ENCODE measurements around the gene IDH1. TPM values are rescaled to one million over a fixed set of nuclear protein-coding genes. Genes with fewer than 3 reads are reported as not detected.
"Not testable (repeated sequence)": the region's sequence is repeated elsewhere in the genome, so short reads cannot be mapped to it uniquely, and the experiment has no call there.

The IDH1 gene
- total and polyA plus RNA-seq, 9 donors, result 39.9 to 236 (median 73.8) TPM

DNA sequence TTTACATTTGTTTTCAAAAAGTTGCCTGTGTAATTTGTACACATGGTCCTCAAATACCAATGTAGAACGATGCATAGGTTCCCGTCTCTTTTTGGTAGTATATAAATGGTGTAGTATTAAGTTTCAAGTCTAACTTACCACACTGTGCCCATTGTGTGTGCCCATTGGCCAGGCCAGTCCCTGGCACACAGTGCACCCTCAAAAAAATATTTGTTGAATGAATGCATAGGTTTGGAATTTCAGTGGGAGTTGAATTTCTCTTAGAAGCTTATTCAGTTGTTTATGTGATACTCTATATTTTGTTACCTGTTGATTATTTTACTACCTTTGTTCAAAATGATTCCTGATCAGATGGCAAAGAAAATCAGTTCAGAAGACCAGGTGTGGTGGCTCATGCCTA is 30.1 kb downstream of the IDH1 start:
- WGBS, 3 donors, result 92 to 95% (median 93%) methylated on average over 2 of the region's 2 CpGs
- Histone ChIP-seq H3K4me1 (ENCODE audit: insufficient read depth) (no peaks in the 10 kb centered on the region), H3K36me3 (no peaks in the 10 kb centered on the region), H3K27me3 (no peaks in the 10 kb centered on the region), H3K9me3 (no peaks in the 10 kb centered on the region), H3K27ac (no peak overlapping the region), H3K4me3 (no peak overlapping the region)
- intact Hi-C loops (cut with DNase I), result no loop called here
- TF ChIP-seq, protein P1, sequence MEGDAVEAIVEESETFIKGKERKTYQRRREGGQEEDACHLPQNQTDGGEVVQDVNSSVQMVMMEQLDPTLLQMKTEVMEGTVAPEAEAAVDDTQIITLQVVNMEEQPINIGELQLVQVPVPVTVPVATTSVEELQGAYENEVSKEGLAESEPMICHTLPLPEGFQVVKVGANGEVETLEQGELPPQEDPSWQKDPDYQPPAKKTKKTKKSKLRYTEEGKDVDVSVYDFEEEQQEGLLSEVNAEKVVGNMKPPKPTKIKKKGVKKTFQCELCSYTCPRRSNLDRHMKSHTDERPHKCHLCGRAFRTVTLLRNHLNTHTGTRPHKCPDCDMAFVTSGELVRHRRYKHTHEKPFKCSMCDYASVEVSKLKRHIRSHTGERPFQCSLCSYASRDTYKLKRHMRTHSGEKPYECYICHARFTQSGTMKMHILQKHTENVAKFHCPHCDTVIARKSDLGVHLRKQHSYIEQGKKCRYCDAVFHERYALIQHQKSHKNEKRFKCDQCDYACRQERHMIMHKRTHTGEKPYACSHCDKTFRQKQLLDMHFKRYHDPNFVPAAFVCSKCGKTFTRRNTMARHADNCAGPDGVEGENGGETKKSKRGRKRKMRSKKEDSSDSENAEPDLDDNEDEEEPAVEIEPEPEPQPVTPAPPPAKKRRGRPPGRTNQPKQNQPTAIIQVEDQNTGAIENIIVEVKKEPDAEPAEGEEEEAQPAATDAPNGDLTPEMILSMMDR (IDR thresholded peaks at IDR 0.05), result no peak
- no peak for TF ChIP-seq EP300 (IDR thresholded peaks at IDR 0.05)
- TF ChIP-seq POLR2A (IDR thresholded peaks at IDR 0.05), result no peak
- no peak for DNase-seq

- Histone ChIP-seq H3K9me3 (no peaks in the 10 kb centered on the region), H3K27ac (no peak overlapping the region), H3K4me1 (ENCODE audit: insufficient read depth) (no peaks in the 10 kb centered on the region), H3K4me3 (no peak overlapping the region), H3K27me3 (no peaks in the 10 kb centered on the region), H3K36me3 (no peaks in the 10 kb centered on the region)
- intact Hi-C loops (cut with DNase I), result no loop called here
- TF ChIP-seq POLR2A (IDR thresholded peaks at IDR 0.05) (no peak), EP300 (IDR thresholded peaks at IDR 0.05) (no peak)
- TF ChIP-seq, protein P1 (IDR thresholded peaks at IDR 0.05), result no peak
- no peak for DNase-seq
- 88 to 95% (median 91%) methylated on average over 3 of the region's 3 CpGs for WGBS, 3 donors
These were observed 32.5 kb downstream of the IDH1 start for GRCh38 chr2:208222351-208222750.

- DNase-seq; H3K4me3 ChIP-seq; H3K9me3 ChIP-seq; H3K36me3 ChIP-seq; intact Hi-C loops (cut with DNase I); H3K27ac ChIP-seq; H3K4me1 ChIP-seq (ENCODE audit: insufficient read depth); H3K27me3 ChIP-seq: not testable (repeated sequence)
- 81 to 90% (median 88%) methylated on average over 3 of the region's 3 CpGs for WGBS, 3 donors
These were observed 33.0 kb downstream of the IDH1 start for GRCh38 chr2:208221873-208222272.

GRCh38 chr2:208210688-208211451 is 44.0 kb downstream of the IDH1 start:
- H3K27me3 ChIP-seq, result no peaks in the 10 kb centered on the region
- intact Hi-C loops (cut with DNase I), result no loop called here
- WGBS, 3 donors, result 87 to 94% (median 90%) methylated on average over 9 of the region's 9 CpGs

More at GRCh38 chr2:208210688-208211451, 44.0 kb downstream of the IDH1 start:
- TF ChIP-seq EP300 (IDR thresholded peaks at IDR 0.05) (no peak), POLR2A (IDR thresholded peaks at IDR 0.05) (no peak)
- TF ChIP-seq, protein P1 (IDR thresholded peaks at IDR 0.05), result no peak
- Histone ChIP-seq H3K27ac (no peak overlapping the region), H3K4me1 (ENCODE audit: insufficient read depth) (peaks cover 1% of the 10 kb centered on the region), H3K36me3 (no peaks in the 10 kb centered on the region), H3K9me3 (no peaks in the 10 kb centered on the region), H3K4me3 (no peak overlapping the region)
- no peak for DNase-seq

All from ovary (tissue), 9 donors.